HG02938 (cell line): Measurements from ENCODE around the gene BORCS6.
A peak's percentile ranks its signal among the peaks of the same experiment; 100 is the strongest.
"Not testable (repeated sequence)": the region's sequence is repeated elsewhere in the genome, so short reads cannot be mapped to it uniquely, and the experiment has no call there.

ENCODE experiments used
- ATAC-seq: cut with Tn5 transposase; IDR thresholded peaks from one replicate; pipeline ENCODE4 v1.9.1; 2021; ENCODE audit warnings: mild to moderate bottlenecking, moderate library complexity; ENCODE audit not compliant: unreplicated experiment

Gene BORCS6

GRCh38 chr17:8175795-8176196 is 14.2 kb downstream of the BORCS6 start:
- no peak for ATAC-seq

GRCh38 chr17:8173871-8174322 is 16.1 kb downstream of the BORCS6 start:
- ATAC-seq = no peak

GRCh38 chr17:8173056-8173870 is 16.7 kb downstream of the BORCS6 start:
- ATAC-seq = peak; percentile 65

- ATAC-seq = not testable (repeated sequence)
These were observed 19.8 kb downstream of the BORCS6 start for GRCh38 chr17:8170186-8170585.

- no peak for ATAC-seq
These were observed 22.5 kb downstream of the BORCS6 start for GRCh38 chr17:8167526-8167925.

- ATAC-seq = no peak
These were observed 23.2 kb downstream of the BORCS6 start for GRCh38 chr17:8166731-8167130.

GRCh38 chr17:8164815-8165131 is 25.2 kb downstream of the BORCS6 start:
- ATAC-seq = no peak

GRCh38 chr17:8163978-8164814 is 25.8 kb downstream of the BORCS6 start:
- ATAC-seq = no peak

- no peak for ATAC-seq
These were observed 26.7 kb downstream of the BORCS6 start for GRCh38 chr17:8162997-8163977.

GRCh38 chr17:8162233-8162996 is 27.6 kb downstream of the BORCS6 start, which contains the start of gene VAMP2:
VAMP2 (minus strand) TSS chr17:8162948; CDS start chr17:8162879, 69 bp downstream.
- no peak for ATAC-seq

- no peak for ATAC-seq
These were observed 28.4 kb downstream of the BORCS6 start for GRCh38 chr17:8161289-8162232.

GRCh38 chr17:8160741-8161221 is 29.2 kb downstream of the BORCS6 start:
- no peak for ATAC-seq

GRCh38 chr17:8160224-8160577 is 29.8 kb downstream of the BORCS6 start:
- no peak for ATAC-seq

- ATAC-seq = no peak
These were observed 30.3 kb downstream of the BORCS6 start for GRCh38 chr17:8159459-8160223.

- no peak for ATAC-seq
These were observed 31.0 kb downstream of the BORCS6 start for GRCh38 chr17:8159032-8159400.

- ATAC-seq = no peak
These were observed 31.5 kb downstream of the BORCS6 start for GRCh38 chr17:8158267-8159031.

GRCh38 chr17:8156246-8156992 is 33.6 kb downstream of the BORCS6 start:
- ATAC-seq = peak; percentile 73
